ENCODE results near the gene SH3YL1. TPM values are rescaled to one million over a fixed set of nuclear protein-coding genes. Genes with fewer than 3 reads are reported as not detected.
A peak's percentile ranks its signal among the peaks of the same experiment; 100 is the strongest.

Gene SH3YL1
- total RNA-seq, 1 donor from 2014 or later = 27.3 TPM

DNA sequence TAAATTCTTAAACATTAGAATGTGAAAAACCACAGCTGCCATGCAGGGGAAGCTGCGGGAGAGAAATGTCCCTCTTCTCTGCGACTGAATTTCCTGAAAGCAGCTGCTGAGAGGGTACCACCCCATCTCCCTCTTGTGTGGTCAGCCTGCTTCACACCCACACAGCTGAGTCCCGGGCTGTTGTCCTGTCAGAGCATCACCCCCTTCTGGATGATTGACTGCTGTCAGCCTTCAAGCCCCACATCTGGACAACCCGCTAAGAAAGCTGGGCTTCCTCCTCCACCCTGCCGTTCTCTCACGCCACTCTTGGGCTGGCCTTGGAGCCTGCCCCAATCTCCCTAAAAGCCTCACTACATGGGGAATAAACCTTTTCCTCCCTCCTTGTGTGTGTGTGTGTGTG, 26.0 kb downstream of the SH3YL1 start:
- Histone ChIP-seq H3K9me3 (ENCODE audit: insufficient read depth, low read depth, low read length) (no peaks in the 10 kb centered on the region), H3K4me3 (ENCODE audit: insufficient read depth, low read depth, low read length) (no peak overlapping the region), H3K4me1 (ENCODE audit: insufficient read depth, low read length) (no peaks in the 10 kb centered on the region), H3K27me3 (ENCODE audit: insufficient read depth, low read length) (no peaks in the 10 kb centered on the region), H2AFZ (ENCODE audit: low read depth, low read length) (no peak overlapping the region), H3K79me2 (ENCODE audit: insufficient read depth, low read length) (no peaks in the 10 kb centered on the region), H4K20me1 (ENCODE audit: insufficient read depth, low read length) (no peaks in the 10 kb centered on the region), H3K36me3 (ENCODE audit: insufficient read depth, low read length) (no peaks in the 10 kb centered on the region), H3K9ac (ENCODE audit: low read length) (no peak overlapping the region), H3K27ac (ENCODE audit: low read depth, low read length) (no peak overlapping the region), H3K4me2 (ENCODE audit: low read length) (no peak overlapping the region)
- DNase-seq (ENCODE audit: low read depth) (no peak), FAIRE-seq (no peak)
- Mint-ChIP-seq H3K36me3 (ENCODE audit: low read depth, unreplicated experiment) (no peaks in the 10 kb centered on the region), H3K4me3 (ENCODE audit: unreplicated experiment) (no peak overlapping the region), H3K9me3 (ENCODE audit: unreplicated experiment) (peaks cover 3% of the 10 kb centered on the region), H3K27me3 (ENCODE audit: low read depth, unreplicated experiment) (no peaks in the 10 kb centered on the region), H3K27ac (ENCODE audit: unreplicated experiment) (peak overlapping the region; percentile 60), H3K4me1 (ENCODE audit: low read depth, unreplicated experiment) (peaks cover 11% of the 10 kb centered on the region)
- TF ChIP-seq EZH2 (IDR thresholded peaks at IDR 0.05; ENCODE audit: insufficient read depth, low read length) = no peak
- TF ChIP-seq, protein P1, sequence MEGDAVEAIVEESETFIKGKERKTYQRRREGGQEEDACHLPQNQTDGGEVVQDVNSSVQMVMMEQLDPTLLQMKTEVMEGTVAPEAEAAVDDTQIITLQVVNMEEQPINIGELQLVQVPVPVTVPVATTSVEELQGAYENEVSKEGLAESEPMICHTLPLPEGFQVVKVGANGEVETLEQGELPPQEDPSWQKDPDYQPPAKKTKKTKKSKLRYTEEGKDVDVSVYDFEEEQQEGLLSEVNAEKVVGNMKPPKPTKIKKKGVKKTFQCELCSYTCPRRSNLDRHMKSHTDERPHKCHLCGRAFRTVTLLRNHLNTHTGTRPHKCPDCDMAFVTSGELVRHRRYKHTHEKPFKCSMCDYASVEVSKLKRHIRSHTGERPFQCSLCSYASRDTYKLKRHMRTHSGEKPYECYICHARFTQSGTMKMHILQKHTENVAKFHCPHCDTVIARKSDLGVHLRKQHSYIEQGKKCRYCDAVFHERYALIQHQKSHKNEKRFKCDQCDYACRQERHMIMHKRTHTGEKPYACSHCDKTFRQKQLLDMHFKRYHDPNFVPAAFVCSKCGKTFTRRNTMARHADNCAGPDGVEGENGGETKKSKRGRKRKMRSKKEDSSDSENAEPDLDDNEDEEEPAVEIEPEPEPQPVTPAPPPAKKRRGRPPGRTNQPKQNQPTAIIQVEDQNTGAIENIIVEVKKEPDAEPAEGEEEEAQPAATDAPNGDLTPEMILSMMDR (IDR thresholded peaks at IDR 0.05; ENCODE audit: insufficient read depth, low read depth, low read length) = no peak

DNA sequence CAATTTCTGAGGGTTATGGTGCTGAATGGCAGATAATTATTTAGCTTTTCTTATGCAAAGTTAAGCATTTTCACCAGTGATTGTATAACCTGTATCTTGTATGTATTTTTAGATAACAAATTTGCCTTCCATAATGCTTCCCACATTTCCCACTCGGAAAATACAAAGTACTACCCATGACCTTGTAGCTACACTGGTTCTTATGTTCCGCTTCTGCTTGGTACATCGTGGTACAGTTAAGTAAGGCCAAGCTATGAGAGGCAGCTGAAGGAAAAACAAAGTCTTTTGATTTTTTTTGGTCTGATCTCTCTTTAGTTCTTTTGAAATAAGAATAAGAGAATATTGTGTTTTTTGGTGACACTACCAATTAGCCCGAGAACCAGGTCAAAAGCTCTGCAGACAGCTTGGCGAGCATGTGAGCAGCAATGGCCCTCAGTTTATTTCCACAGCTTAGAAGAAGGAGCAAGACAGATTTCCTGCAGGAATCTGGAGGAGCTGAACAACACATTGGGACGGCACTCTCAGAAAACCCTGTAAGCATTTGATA, 26.8 kb downstream of the SH3YL1 start:
- no peak overlapping the region for H3K27ac ChIP-seq (ENCODE audit: low read depth, low read length)
- no peak overlapping the region for H3K4me3 ChIP-seq (ENCODE audit: insufficient read depth, low read depth, low read length)
- Mint-ChIP-seq H3K36me3 (ENCODE audit: low read depth, unreplicated experiment) (no peaks in the 10 kb centered on the region), H3K27ac (ENCODE audit: unreplicated experiment) (no peak overlapping the region), H3K27me3 (ENCODE audit: low read depth, unreplicated experiment) (no peaks in the 10 kb centered on the region), H3K4me3 (ENCODE audit: unreplicated experiment) (no peak overlapping the region), H3K9me3 (ENCODE audit: unreplicated experiment) (peaks cover 4% of the 10 kb centered on the region), H3K4me1 (ENCODE audit: low read depth, unreplicated experiment) (peaks cover 11% of the 10 kb centered on the region)
- no peaks in the 10 kb centered on the region for H3K27me3 ChIP-seq (ENCODE audit: insufficient read depth, low read length)
- no peak overlapping the region for H2AFZ ChIP-seq (ENCODE audit: low read depth, low read length)
- H4K20me1 ChIP-seq (ENCODE audit: insufficient read depth, low read length) = no peaks in the 10 kb centered on the region
- no peaks in the 10 kb centered on the region for H3K4me1 ChIP-seq (ENCODE audit: insufficient read depth, low read length)
- no peak overlapping the region for H3K9ac ChIP-seq (ENCODE audit: low read length)
- H3K36me3 ChIP-seq (ENCODE audit: insufficient read depth, low read length) = no peaks in the 10 kb centered on the region
- no peak overlapping the region for H3K4me2 ChIP-seq (ENCODE audit: low read length)
- FAIRE-seq = no peak
- H3K79me2 ChIP-seq (ENCODE audit: insufficient read depth, low read length) = no peaks in the 10 kb centered on the region
- no peaks in the 10 kb centered on the region for H3K9me3 ChIP-seq (ENCODE audit: insufficient read depth, low read depth, low read length)
- no peak for TF ChIP-seq EZH2 (IDR thresholded peaks at IDR 0.05; ENCODE audit: insufficient read depth, low read length)
- TF ChIP-seq, protein P1 (IDR thresholded peaks at IDR 0.05; ENCODE audit: insufficient read depth, low read depth, low read length) = no peak
- DNase-seq (ENCODE audit: low read depth) = no peak

DNA sequence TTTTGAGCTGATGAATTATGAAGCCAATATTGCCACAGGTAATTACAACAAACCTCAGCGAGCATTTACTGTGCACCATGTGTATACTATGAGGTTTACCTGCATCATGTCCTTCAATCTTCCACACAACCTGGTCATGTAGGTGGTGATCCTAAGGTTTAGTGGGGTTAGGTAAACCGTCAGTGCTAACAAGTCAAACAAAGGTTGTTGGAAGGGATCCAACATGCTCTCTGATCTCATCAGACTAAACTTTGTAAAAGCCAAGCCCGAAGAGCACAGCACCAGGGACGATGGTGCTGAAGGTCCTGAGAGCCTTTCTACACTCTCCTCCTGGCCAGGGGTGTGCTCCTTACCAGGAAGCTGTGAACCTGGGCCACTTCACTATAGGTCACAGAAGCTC, 29.4 kb downstream of the SH3YL1 start:
- Mint-ChIP-seq H3K36me3 (ENCODE audit: low read depth, unreplicated experiment) (no peaks in the 10 kb centered on the region), H3K9me3 (ENCODE audit: unreplicated experiment) (peaks cover 2% of the 10 kb centered on the region), H3K27ac (ENCODE audit: unreplicated experiment) (no peak overlapping the region), H3K4me1 (ENCODE audit: low read depth, unreplicated experiment) (peaks cover 11% of the 10 kb centered on the region), H3K4me3 (ENCODE audit: unreplicated experiment) (no peak overlapping the region), H3K27me3 (ENCODE audit: low read depth, unreplicated experiment) (no peaks in the 10 kb centered on the region)
- FAIRE-seq (no peak), DNase-seq (ENCODE audit: low read depth) (no peak)
- no peak overlapping the region for H3K4me2 ChIP-seq (ENCODE audit: low read length)
- no peak overlapping the region for H3K27ac ChIP-seq (ENCODE audit: low read depth, low read length)
- H2AFZ ChIP-seq (ENCODE audit: low read depth, low read length) = no peak overlapping the region
- no peaks in the 10 kb centered on the region for H3K4me1 ChIP-seq (ENCODE audit: insufficient read depth, low read length)
- no peaks in the 10 kb centered on the region for H3K9me3 ChIP-seq (ENCODE audit: insufficient read depth, low read depth, low read length)
- no peaks in the 10 kb centered on the region for H3K79me2 ChIP-seq (ENCODE audit: insufficient read depth, low read length)
- no peak overlapping the region for H3K9ac ChIP-seq (ENCODE audit: low read length)
- H3K36me3 ChIP-seq (ENCODE audit: insufficient read depth, low read length) = no peaks in the 10 kb centered on the region
- H3K4me3 ChIP-seq (ENCODE audit: insufficient read depth, low read depth, low read length) = no peak overlapping the region
- H3K27me3 ChIP-seq (ENCODE audit: insufficient read depth, low read length) = no peaks in the 10 kb centered on the region
- TF ChIP-seq, protein P1 (IDR thresholded peaks at IDR 0.05; ENCODE audit: insufficient read depth, low read depth, low read length) = no peak
- TF ChIP-seq EZH2 (IDR thresholded peaks at IDR 0.05; ENCODE audit: insufficient read depth, low read length) = no peak
- no peaks in the 10 kb centered on the region for H4K20me1 ChIP-seq (ENCODE audit: insufficient read depth, low read length)
